Ammon's horn (tissue), 1 donor: ENCODE results near the gene DDX1.
"Not testable (repeated sequence)": the region's sequence is repeated elsewhere in the genome, so short reads cannot be mapped to it uniquely, and the experiment has no call there.

Source experiments
- DNase-seq: peaks from one replicate; pipeline ENCODE4 v3.0.0-alpha.2; 2016; ENCODE audit warnings: low spot score

DDX1 gene

GRCh38 chr2:15591692-15592463, at the start of gene DDX1:
TSS of gene DDX1 (plus strand) at chr2:15591868. CDS start at chr2:15591934, 66 bp downstream.
- DNase-seq, result peak; percentile 86

DNA sequence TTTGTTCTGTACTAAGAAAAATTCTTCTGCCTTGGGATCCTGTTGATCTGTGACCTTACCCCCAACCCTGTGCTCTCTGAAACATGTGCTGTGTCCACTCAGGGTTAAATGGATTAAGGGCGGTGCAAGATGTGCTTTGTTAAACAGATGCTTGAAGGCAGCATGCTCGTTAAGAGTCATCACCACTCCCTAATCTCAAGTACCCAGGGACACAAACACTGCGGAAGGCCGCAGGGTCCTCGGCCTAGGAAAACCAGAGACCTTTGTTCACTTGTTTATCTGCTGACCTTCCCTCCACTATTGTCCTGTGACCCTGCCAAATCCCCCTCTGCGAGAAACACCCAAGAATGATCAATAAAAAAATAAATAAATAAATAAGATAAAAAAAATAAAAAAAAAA, 49.4 kb upstream of the DDX1 start:
- not testable (repeated sequence) for DNase-seq

DNA sequence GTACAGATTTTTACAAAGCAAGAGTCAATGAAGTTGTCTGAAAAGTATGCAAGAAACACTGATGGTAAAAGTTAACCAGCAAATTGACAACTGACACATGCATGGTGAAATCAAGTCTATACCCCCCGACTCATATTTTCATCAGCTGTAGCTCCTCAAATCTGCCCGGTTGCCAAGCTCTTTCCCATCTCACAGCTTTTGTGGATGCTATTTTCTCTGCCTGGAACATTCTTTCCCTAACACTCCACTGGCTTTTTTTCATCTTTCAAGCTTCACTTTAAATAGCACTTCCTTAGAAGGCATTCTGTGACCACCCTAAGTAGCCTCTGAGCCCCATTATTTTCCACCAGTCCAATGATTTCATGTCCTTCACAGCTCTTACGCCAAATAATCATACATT, 48.6 kb upstream of the DDX1 start:
- no peak for DNase-seq

DNA sequence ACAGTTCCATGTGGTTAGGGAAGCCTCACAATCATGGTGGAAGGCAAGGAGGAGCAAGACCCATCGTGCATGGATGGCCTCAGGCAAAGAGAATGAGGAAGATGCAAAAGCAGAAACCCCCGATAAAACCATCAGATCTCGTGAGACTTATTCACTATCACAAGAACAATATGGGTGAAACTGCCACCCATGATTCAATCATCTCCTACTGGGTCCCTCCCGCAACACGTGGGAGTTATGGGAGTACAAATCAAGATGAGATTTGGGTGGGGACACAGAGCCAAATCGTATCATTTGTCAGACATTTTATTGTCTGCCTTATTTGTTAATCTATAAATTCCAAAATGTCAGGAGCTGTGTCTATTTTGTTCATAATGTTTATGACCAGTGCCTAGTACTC, 48.1 kb upstream of the DDX1 start:
- no peak for DNase-seq

DNA sequence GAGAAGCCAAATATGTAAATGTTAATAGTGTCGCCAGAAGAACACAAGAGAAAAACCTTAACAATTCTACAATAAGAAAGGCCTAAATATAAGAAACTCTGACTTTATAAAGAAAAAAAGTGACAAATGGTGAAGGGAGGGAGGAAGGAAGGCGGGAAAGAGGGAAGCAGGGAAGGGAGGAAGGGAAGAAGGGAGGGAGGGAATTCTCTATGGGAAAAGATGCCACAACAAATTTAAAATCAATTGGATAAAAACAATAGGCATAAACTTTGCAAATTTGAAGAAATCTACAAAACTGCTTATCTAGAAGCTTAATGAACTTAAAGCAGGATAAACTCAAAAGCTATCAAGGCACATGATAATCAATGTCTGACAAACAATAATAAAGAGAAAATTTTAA, 47.4 kb upstream of the DDX1 start:
- DNase-seq, result no peak

DNA sequence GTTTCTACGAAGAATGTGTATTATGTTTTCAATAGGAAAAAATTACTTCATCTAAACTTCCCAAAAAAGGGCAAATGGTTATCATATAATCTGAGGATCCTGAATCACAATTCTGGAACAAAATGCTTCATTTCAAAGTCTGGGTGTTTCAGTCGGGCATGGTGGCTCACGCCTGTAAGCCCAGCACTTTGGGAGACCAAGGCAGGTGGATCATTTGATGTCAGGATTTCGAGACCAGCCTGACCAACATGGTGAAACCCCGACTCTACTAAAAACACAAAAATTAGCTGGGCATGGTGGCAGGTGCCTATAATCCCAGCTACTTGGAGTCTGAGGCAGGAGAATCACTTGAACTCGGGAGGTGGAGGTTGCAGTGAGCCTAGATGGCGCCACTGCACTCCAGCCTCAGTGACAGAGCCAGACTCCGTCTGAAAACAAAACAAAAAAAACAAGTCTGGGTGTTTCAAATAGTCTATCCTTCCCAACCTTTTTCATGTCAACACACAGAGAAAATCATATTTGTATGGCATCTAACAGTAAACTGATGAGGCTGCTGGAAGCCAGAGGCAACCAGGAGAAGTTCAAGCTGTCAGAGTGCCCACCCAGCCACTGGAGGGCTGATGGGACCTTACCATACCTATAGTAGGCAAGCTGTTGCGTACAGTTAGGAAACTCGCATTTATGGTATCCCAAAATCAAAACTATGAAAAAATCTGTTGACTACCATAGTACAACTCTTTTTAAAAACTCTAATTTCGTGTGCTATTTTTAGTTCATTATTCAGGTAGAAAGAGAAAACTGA, 45.2 kb upstream of the DDX1 start:
- no peak for DNase-seq

DNA sequence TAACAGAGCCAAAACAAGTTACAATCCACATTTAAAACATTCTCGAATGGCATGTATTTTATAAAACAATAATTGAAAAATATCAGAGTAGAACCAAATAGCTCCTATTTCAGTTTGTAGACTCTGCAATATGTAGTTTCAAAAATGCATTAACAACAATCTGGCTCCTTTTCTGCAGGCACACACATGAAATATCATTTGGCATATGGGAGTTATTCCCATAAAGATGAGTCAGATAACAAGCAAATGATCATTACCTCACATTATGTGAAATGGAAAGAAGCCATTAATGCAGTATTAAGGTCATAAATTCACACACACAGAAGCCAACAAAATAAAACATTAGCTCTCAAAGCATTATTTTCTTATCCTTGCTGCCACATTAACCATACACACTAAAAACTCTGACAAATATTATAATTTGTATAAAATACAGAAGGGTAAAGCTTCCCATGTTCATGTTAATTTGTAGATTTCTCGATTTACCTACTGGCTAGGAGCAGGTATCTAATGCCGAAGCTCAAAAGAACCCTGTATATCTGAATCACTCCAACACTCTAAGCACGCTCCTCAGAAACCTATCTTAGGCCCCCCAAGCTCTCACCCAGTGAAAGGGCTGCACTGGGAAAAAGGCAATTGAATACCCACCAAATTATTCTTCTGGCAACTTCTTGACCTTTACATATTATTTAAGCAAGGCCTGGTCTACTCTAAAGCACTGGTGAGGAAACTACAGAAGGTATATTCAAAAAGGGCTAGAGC, 44.4 kb upstream of the DDX1 start:
- DNase-seq, result peak; percentile 27

DNA sequence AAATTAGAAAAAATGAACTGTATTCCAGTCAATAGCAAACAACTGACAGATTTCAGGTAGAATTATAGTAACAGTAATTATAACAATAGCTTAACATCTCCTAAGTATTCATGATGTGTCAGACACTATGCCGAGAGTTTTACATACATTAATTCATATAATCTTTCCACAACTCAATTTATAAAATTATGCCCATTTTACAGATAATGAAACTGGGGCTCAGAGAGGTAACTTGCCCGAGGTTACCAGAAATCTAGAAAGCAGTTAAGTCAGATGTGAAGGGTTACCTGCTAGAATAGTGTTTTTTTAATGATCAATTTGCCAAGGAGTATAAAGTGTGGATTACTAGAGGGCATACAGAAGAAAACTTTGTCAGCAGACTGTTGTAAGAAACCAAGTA, 42.7 kb upstream of the DDX1 start:
- DNase-seq, result no peak

GRCh38 chr2:15553519-15553918, 38.1 kb upstream of the DDX1 start:
- no peak for DNase-seq

GRCh38 chr2:15553951-15554350, 37.7 kb upstream of the DDX1 start:
- no peak for DNase-seq

DNA sequence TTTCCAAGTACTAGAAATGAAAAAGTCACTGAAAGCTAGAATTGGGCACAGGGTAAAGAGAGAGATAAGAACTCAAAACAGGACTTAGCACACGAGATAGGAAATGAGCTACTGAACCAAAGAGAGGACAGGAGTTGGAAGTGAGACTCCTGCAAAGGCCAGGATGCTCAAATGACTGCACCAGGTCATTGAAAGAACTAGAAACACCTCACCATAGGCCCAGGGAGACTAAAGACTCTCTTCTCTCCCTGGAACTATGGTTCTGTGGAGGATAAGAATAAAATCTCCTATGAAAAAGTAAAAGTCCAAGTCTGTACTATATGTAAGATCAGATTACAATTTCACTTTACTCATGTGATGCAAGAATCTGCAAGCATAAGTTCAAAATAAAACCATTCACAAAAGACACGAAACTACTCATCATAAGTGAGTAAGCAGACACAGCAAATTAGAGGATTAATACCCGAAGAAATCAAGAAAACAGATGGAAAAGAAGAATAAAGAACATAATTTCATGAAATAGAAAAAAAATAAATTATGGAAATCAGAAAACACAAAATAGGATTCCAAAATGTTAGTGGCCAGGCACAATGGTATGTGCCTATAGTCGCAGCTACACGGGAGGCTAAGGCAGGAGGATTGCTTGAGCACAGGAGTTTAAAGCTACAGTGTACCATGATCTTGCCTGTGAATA, 37.0 kb upstream of the DDX1 start:
- no peak for DNase-seq

DNA sequence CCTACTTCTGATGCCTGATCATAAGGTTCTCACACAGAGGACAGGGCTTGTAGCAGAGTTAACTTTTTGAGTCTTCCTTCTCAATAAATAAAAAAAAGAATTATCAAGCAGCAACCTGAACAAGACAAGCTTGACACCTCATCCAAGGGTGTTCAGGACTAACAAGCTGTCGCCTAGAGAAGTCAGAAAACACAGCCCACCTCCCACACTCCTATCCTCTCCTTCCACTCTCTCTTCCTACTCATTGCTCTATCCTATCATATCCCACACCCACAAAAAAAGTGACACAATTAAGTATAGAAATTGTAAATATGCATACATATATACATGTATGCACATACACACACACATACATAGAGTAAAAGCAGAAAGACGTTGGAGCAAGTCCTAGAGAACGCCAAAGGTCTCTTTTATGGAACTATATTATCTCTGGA, 35.9 kb upstream of the DDX1 start:
- DNase-seq, result no peak

GRCh38 chr2:15556311-15556930, 35.2 kb upstream of the DDX1 start:
- no peak for DNase-seq

GRCh38 chr2:15557887-15558311, 33.8 kb upstream of the DDX1 start:
- no peak for DNase-seq

GRCh38 chr2:15559379-15560139, 32.1 kb upstream of the DDX1 start:
- DNase-seq, result no peak

DNA sequence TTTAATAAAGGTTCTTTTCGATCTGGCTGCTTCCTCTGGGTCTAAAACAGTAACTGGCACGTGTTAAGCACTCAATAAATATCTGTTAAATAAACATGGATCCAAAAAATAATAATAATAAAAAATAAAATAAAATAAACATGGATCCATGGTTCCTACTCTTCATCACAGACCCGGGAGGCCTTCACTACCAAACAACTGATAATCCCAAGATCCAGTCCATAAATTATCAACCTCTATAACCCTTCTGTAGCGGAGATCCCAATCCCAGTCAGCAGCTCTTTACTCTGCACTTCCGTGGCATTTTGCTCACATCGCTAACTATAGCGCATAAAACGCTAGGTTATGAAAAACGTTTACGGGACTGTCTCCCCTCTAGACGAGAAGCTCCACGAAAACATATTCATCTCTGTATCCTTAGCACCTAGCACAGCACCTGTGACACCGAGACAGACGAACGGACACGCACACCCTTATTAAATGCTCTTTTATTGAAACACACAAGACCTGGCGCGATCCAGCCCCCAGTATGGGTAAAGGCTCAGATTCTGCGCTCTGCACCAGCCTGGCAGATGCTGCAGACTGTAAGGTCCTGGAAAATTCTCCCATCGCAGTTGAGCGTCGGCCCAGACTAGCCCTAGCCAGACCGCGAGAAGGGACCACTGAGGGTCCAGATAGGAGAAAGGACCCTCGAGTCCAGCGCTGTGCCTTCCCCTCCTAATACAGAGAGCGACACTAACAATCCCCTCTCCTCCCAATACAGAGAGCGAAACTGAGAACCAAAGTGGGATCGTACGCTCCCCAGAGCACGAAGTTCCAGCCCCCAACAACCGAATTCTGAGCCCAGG, 31.3 kb upstream of the DDX1 start:
- DNase-seq, result peak; percentile 45

GRCh38 chr2:15560988-15561573, 30.6 kb upstream of the DDX1 start, which contains the start of gene NBAS:
TSS of gene NBAS (minus strand) at chr2:15561334. CDS start at chr2:15561304, 30 bp downstream.
- DNase-seq, result peak; percentile 89

- peak; percentile 37 for DNase-seq
Observed at GRCh38 chr2:15561574-15562344, 29.9 kb upstream of the DDX1 start.
